HG02678 (cell line): ENCODE measurements around the gene DUSP9.

ENCODE experiments used
- ATAC-seq: cut with Tn5 transposase; IDR thresholded peaks from one replicate; pipeline ENCODE4 v1.9.1; 2021; ENCODE audit warnings: mild to moderate bottlenecking, moderate library complexity; ENCODE audit not compliant: unreplicated experiment

DUSP9 gene

GRCh38 chrX:153647461-153648357 lies 706 bp downstream of the DUSP9 start:
- ATAC-seq = no peak

GRCh38 chrX:153648358-153649177 lies 1.6 kb downstream of the DUSP9 start:
- no peak for ATAC-seq

GRCh38 chrX:153649178-153649914 lies 2.3 kb downstream of the DUSP9 start:
- ATAC-seq = no peak

GRCh38 chrX:153649915-153650782 lies 3.1 kb downstream of the DUSP9 start:
- no peak for ATAC-seq

- no peak for ATAC-seq
Measured at GRCh38 chrX:153650959-153651358, 4.0 kb downstream of the DUSP9 start.

GRCh38 chrX:153651540-153652079 lies 4.6 kb downstream of the DUSP9 start:
- ATAC-seq = no peak

- no peak for ATAC-seq
Measured at GRCh38 chrX:153653556-153653955, 6.6 kb downstream of the DUSP9 start.

GRCh38 chrX:153657161-153657560 lies 10.2 kb downstream of the DUSP9 start:
- no peak for ATAC-seq

- ATAC-seq = no peak
Measured at GRCh38 chrX:153659268-153659667, 12.3 kb downstream of the DUSP9 start.

- no peak for ATAC-seq
Measured at GRCh38 chrX:153662266-153662665, 15.3 kb downstream of the DUSP9 start.

- ATAC-seq = no peak
Measured at GRCh38 chrX:153665726-153666306, 18.8 kb downstream of the DUSP9 start.

GRCh38 chrX:153667281-153667955 lies 20.4 kb downstream of the DUSP9 start:
- ATAC-seq = no peak

- no peak for ATAC-seq
Measured at GRCh38 chrX:153667956-153668396, 21.0 kb downstream of the DUSP9 start.

GRCh38 chrX:153668423-153669173 lies 21.6 kb downstream of the DUSP9 start:
- ATAC-seq = no peak

GRCh38 chrX:153669174-153669890 lies 22.3 kb downstream of the DUSP9 start:
- ATAC-seq = no peak

- ATAC-seq = no peak
Measured at GRCh38 chrX:153669901-153670731, 23.1 kb downstream of the DUSP9 start.
